HG03103 (cell line): ENCODE results near the gene CWF19L1.

Experiments
- ATAC-seq: cut with Tn5 transposase; IDR thresholded peaks from one replicate; pipeline ENCODE4 v1.9.1; 2021; ENCODE audit warnings: low read depth; ENCODE audit not compliant: unreplicated experiment

Gene CWF19L1

GRCh38 chr10:100254191-100254590, 13.2 kb downstream of the CWF19L1 start:
- ATAC-seq = no peak

GRCh38 chr10:100253041-100253440, 14.4 kb downstream of the CWF19L1 start:
- no peak for ATAC-seq

GRCh38 chr10:100248820-100249219, 18.6 kb downstream of the CWF19L1 start:
- no peak for ATAC-seq

GRCh38 chr10:100245484-100246220, 21.8 kb downstream of the CWF19L1 start:
- no peak for ATAC-seq

- ATAC-seq = no peak
Observed at GRCh38 chr10:100239851-100240250, 27.6 kb downstream of the CWF19L1 start.

- no peak for ATAC-seq
Observed at GRCh38 chr10:100238429-100238828, 29.0 kb downstream of the CWF19L1 start.

- no peak for ATAC-seq
Observed at GRCh38 chr10:100232101-100232500, 35.3 kb downstream of the CWF19L1 start.

- ATAC-seq = no peak
Observed at GRCh38 chr10:100229819-100230422, 37.5 kb downstream of the CWF19L1 start.

- ATAC-seq = no peak
Observed at GRCh38 chr10:100223879-100224278, 43.6 kb downstream of the CWF19L1 start.

- no peak for ATAC-seq
Observed at GRCh38 chr10:100222529-100222928, 44.9 kb downstream of the CWF19L1 start.

- ATAC-seq = no peak
Observed at GRCh38 chr10:100216006-100216405, 51.4 kb downstream of the CWF19L1 start.

- ATAC-seq = no peak
Observed at GRCh38 chr10:100209303-100209702, 58.1 kb downstream of the CWF19L1 start.

GRCh38 chr10:100208276-100208675, 59.2 kb downstream of the CWF19L1 start:
- ATAC-seq = no peak

GRCh38 chr10:100204370-100204769, 63.1 kb downstream of the CWF19L1 start:
- no peak for ATAC-seq

- ATAC-seq = no peak
Observed at GRCh38 chr10:100201549-100201948, 65.9 kb downstream of the CWF19L1 start.

- no peak for ATAC-seq
Observed at GRCh38 chr10:100194711-100195110, 72.7 kb downstream of the CWF19L1 start.

- ATAC-seq = no peak
Observed at GRCh38 chr10:100192350-100192749, 75.1 kb downstream of the CWF19L1 start.

- peak; percentile 38 for ATAC-seq
Observed at GRCh38 chr10:100186253-100187212, 80.9 kb downstream of the CWF19L1 start.

- ATAC-seq = peak; percentile 77
Observed at GRCh38 chr10:100185364-100186252, 81.8 kb downstream of the CWF19L1 start, which contains the start of gene ERLIN1. TSS of gene ERLIN1 (minus strand) at chr10:100186029. CDS start at chr10:100185626, 403 bp downstream.

GRCh38 chr10:100184840-100185239, 82.6 kb downstream of the CWF19L1 start:
- no peak for ATAC-seq
